B cell (primary cell): Measurements from ENCODE around the gene PLSCR5. TPM values are rescaled to one million over a fixed set of nuclear protein-coding genes. Genes with fewer than 3 reads are reported as not detected.

ENCODE experiments used
- ATAC-seq: fragments of 200-7000 bp; cut with Tn5 transposase; one replicate; pipeline ENCODE4 v1.10.0; 2021; ENCODE audit warnings: low read depth, mild to moderate bottlenecking, moderate number of reproducible peaks, moderate library complexity
- CTCF ChIA-PET: fragments of 350-600 bp; sonication (Branson Sonifier 250); formaldehyde crosslinking; loops from one replicate; lab custom pipeline; 2021; ENCODE audit warnings: antibody characterized with exemption, inconsistent platforms; lab: Charles Lee
- POLR2A ChIA-PET: fragments of 350-600 bp; sonication (Branson Sonifier 250); formaldehyde crosslinking; loops from one replicate; lab custom pipeline; 2021; ENCODE audit warnings: antibody characterized with exemption; lab: Charles Lee
- DNase-seq: peaks from one replicate; pipeline ENCODE4 v3.0.0; 2013
- H2AFZ ChIP-seq: 2 replicates; pipeline ENCODE4 v1.6.1; 2012; ENCODE audit warnings: mild to moderate bottlenecking, low read depth, low read length; ENCODE audit not compliant: insufficient read depth, poor library complexity, severe bottlenecking
- H3K27ac ChIP-seq, 2 donors: 1 replicate in 1 of 2; 2 replicates in 1 of 2; pipeline ENCODE4 v1.5.1; 2012 to 2013; ENCODE audit warnings: low read length in 2 of 2, mild to moderate bottlenecking in 2 of 2, moderate library complexity in 1 of 2
- H3K27me3 ChIP-seq, 4 experiments: fragments of 200-600 bp in 1 of 4; sonication (generic) in 1 of 4; replicated peaks in 1 of 4; 1 replicate in 2 of 4; 2 replicates in 2 of 4; pipeline versions ENCODE4 v1.6.1 to v1.7.0; 2013 to 2016; ENCODE audit warnings: low read length in 3 of 4, mild to moderate bottlenecking in 2 of 4, mixed read lengths in 1 of 4, moderate library complexity in 1 of 4; ENCODE audit not compliant: insufficient read depth in 4 of 4, control insufficient read depth in 3 of 4; ENCODE audit errors: control extremely low read depth in 1 of 4
- H3K36me3 ChIP-seq, 2 experiments: replicated peaks in 1 of 2; 1 replicate in 1 of 2; 2 replicates in 1 of 2; pipeline versions ENCODE4 v1.6.1 to v1.7.1; 2013; ENCODE audit warnings: low read length in 1 of 2; ENCODE audit not compliant: insufficient read depth in 2 of 2, control insufficient read depth in 1 of 2; ENCODE audit errors: control extremely low read depth in 1 of 2, extremely low read depth in 1 of 2
- H3K4me1 ChIP-seq, 2 donors: fragments of 200-600 bp in 1 of 2; sonication (generic) in 1 of 2; 1 replicate in 1 of 2; 2 replicates in 1 of 2; pipeline versions ENCODE4 v1.5.1 to v1.6.1; 2013 to 2017; ENCODE audit warnings: low read length in 2 of 2; ENCODE audit not compliant: control insufficient read depth in 2 of 2, insufficient read depth in 2 of 2
- H3K4me2 ChIP-seq: replicated peaks from 2 replicates; pipeline ENCODE3; 2012; ENCODE audit warnings: mild to moderate bottlenecking, low read depth, low read length; ENCODE audit not compliant: poor library complexity, severe bottlenecking
- H3K4me3 ChIP-seq, 5 experiments: fragments of 200-600 bp in 1 of 5; sonication (generic) in 1 of 5; 1 replicate in 3 of 5; 2 replicates in 2 of 5; pipeline versions ENCODE4 v1.5.1 to v1.7.0; 2011 to 2016; ENCODE audit warnings: low read length in 4 of 5, mild to moderate bottlenecking in 4 of 5, low read depth in 2 of 5, control low read depth in 1 of 5, moderate library complexity in 1 of 5; ENCODE audit not compliant: insufficient read depth in 1 of 5; ENCODE audit errors: control extremely low read depth in 1 of 5, extremely low read depth in 1 of 5
- H3K79me2 ChIP-seq: fragments of 200-600 bp; sonication (generic); one replicate; pipeline ENCODE4 v1.6.0; 2016; ENCODE audit warnings: low read length; ENCODE audit not compliant: control insufficient read depth, insufficient read depth
- H3K9ac ChIP-seq: fragments of 200-600 bp; sonication (generic); 2 replicates; pipeline ENCODE4 v1.6.1; 2017; ENCODE audit warnings: mild to moderate bottlenecking, low read length, moderate library complexity
- H3K9me3 ChIP-seq, 3 donors: one replicate each; pipeline versions ENCODE4 v1.6.1 to v1.7.1; 2013; ENCODE audit warnings: low read length in 2 of 3; ENCODE audit not compliant: control insufficient read depth in 2 of 3, insufficient read depth in 1 of 3; ENCODE audit errors: control extremely low read depth in 1 of 3
- H4K20me1 ChIP-seq: 2 replicates; pipeline ENCODE4 v1.6.0; 2012; ENCODE audit warnings: mild to moderate bottlenecking, low read length; ENCODE audit not compliant: insufficient read depth, control insufficient read depth, poor library complexity, severe bottlenecking
- H3K27ac Mint-ChIP-seq: one replicate; pipeline ENCODE4 v1.8.0; 2021; ENCODE audit warnings: mixed read lengths
- H3K27me3 Mint-ChIP-seq: one replicate; pipeline ENCODE4 v1.8.0; 2021; ENCODE audit warnings: mixed read lengths
- H3K4me1 Mint-ChIP-seq: one replicate; pipeline ENCODE4 v1.8.0; 2021; ENCODE audit warnings: mixed read lengths
- H3K4me3 Mint-ChIP-seq: one replicate; pipeline ENCODE4 v1.8.0; 2021; ENCODE audit warnings: mixed read lengths
- H3K9me3 Mint-ChIP-seq: one replicate; pipeline ENCODE4 v1.8.0; 2022; ENCODE audit warnings: mixed read lengths; ENCODE audit not compliant: insufficient read depth
- CTCF ChIP-seq: fragments of 200-600 bp; IDR thresholded peaks from one replicate; pipeline ENCODE4 v1.8.0; 2022; ENCODE audit warnings: antibody characterized with exemption, mild to moderate bottlenecking
- EZH2 ChIP-seq: IDR thresholded peaks from 2 replicates; pipeline ENCODE4 v1.6.1; 2012; ENCODE audit warnings: borderline replicate concordance, low read depth, mild to moderate bottlenecking, moderate library complexity, low read length; ENCODE audit not compliant: insufficient read depth, poor library complexity, severe bottlenecking
- WGBS: methylation state at CpG from one replicate; pipeline ENCODE4 v1.1.5; 2013; ENCODE audit warnings: missing lambda C conversion rate; ENCODE audit not compliant: insufficient coverage; 5-methylcytosine and 5-hydroxymethylcytosine counted together
- intact Hi-C: fragments of 100-400 bp; cut with micrococcal nuclease; formaldehyde crosslinking; loops from one replicate; pipeline ENCODE4 v1.10.0; 2022
- polyA plus RNA-seq: library from polyadenylated mRNA; depleted of rRNA; stranded (reverse); fragments of >200 nt; gene quantifications from 2 replicates; pipeline ENCODE4 v1.2.3, GENCODE V29; 2012
- total RNA-seq, 2 donors: library from RNA; stranded (reverse); fragments of 120-200 nt in 1 of 2; gene quantifications; 1 replicate in 1 of 2; 2 replicates in 1 of 2; pipeline versions ENCODE4 v1.2.3 to v1.2.4, GENCODE V29; 2013 to 2022

Gene PLSCR5
- total and polyA plus RNA-seq, 2 donors (not counting 1 experiment from before 2014, with no cell fraction given), result not detected

- no peaks in the 10 kb centered on the region for H3K4me1 ChIP-seq
- DNase-seq (no peak), ATAC-seq (no peak)
- no peaks in the 10 kb centered on the region for H3K9me3 ChIP-seq
- Mint-ChIP-seq H3K27ac (no peak overlapping the region), H3K4me3 (no peak overlapping the region), H3K9me3 (no peaks in the 10 kb centered on the region), H3K27me3 (peaks cover under 1% of the 10 kb centered on the region), H3K4me1 (no peaks in the 10 kb centered on the region)
- no peak overlapping the region for H3K9ac ChIP-seq
- H4K20me1 ChIP-seq, result no peaks in the 10 kb centered on the region
- H3K27ac ChIP-seq, result no peak overlapping the region
- TF ChIP-seq CTCF, result peak; percentile 60
- no peak for TF ChIP-seq EZH2
- no peaks in the 10 kb centered on the region for H3K79me2 ChIP-seq
- intact Hi-C loops, result loop anchor here (5.0 kb wide), 1 partner anchor 571 kb away; no protein-coding TSS in a partner anchor
- ChIA-PET CTCF (interaction anchor here (0.8 to 2.1 kb wide), 3 partner anchors 17 to 309 kb away, joined by 3 to 5 read pairs (median 3); no protein-coding TSS in a partner anchor), POLR2A (no interaction called here)
- H3K27me3 ChIP-seq, result no peaks in the 10 kb centered on the region
- no peaks in the 10 kb centered on the region for H3K36me3 ChIP-seq
- H3K4me3 ChIP-seq, result no peak overlapping the region
- no peak overlapping the region for H2AFZ ChIP-seq
- H3K4me2 ChIP-seq, result no peak overlapping the region
Observed at GRCh38 chr3:146638718-146639117, 33.6 kb upstream of the PLSCR5 start.

- Mint-ChIP-seq H3K4me3 (no peak overlapping the region), H3K27me3 (peaks cover 8% of the 10 kb centered on the region), H3K9me3 (no peaks in the 10 kb centered on the region), H3K27ac (no peak overlapping the region), H3K4me1 (no peaks in the 10 kb centered on the region)
- no peak overlapping the region for H2AFZ ChIP-seq
- TF ChIP-seq EZH2 (no peak), CTCF (no peak)
- POLR2A ChIA-PET, result no interaction called here
- no peak for DNase-seq
- CTCF ChIA-PET, result interaction anchor here (0.7 to 2.1 kb wide), 3 partner anchors 11 to 308 kb away, joined by 3 to 5 read pairs (median 3); no protein-coding TSS in a partner anchor
- H3K4me1 ChIP-seq, result no peaks in the 10 kb centered on the region
- H3K9ac ChIP-seq, result no peak overlapping the region
- intact Hi-C loops, result loop anchor here (5.0 kb wide), 1 partner anchor 571 kb away; no protein-coding TSS in a partner anchor
- WGBS, result no CpG with 5 or more reads among the region's 3 CpGs
- no peaks in the 10 kb centered on the region for H3K79me2 ChIP-seq
- H3K27me3 ChIP-seq, result no peaks in the 10 kb centered on the region
- H4K20me1 ChIP-seq, result no peaks in the 10 kb centered on the region
- no peak overlapping the region for H3K4me2 ChIP-seq
- no peak overlapping the region for H3K27ac ChIP-seq
- no peaks in the 10 kb centered on the region for H3K36me3 ChIP-seq
- no peaks in the 10 kb centered on the region for H3K9me3 ChIP-seq
- H3K4me3 ChIP-seq, result no peak overlapping the region
- no peak for ATAC-seq
Observed at GRCh38 chr3:146637871-146638270, 32.7 kb upstream of the PLSCR5 start.
